Mesodermal cell (in vitro differentiated cells): ENCODE data around the gene AOPEP.
"Not testable (repeated sequence)": the region's sequence is repeated elsewhere in the genome, so short reads cannot be mapped to it uniquely, and the experiment has no call there.

ENCODE experiments used
- H3K27ac ChIP-seq: 2 replicates; pipeline ENCODE4 v1.7.0; 2013; ENCODE audit warnings: mild to moderate bottlenecking, low read depth, low read length, moderate library complexity; ENCODE audit not compliant: severe bottlenecking
- H3K36me3 ChIP-seq: 2 replicates; pipeline ENCODE4 v1.7.1; 2013; ENCODE audit warnings: mild to moderate bottlenecking, low read length, moderate library complexity; ENCODE audit not compliant: control insufficient read depth, insufficient read depth
- H3K4me1 ChIP-seq: one replicate; pipeline ENCODE4 v1.7.1; 2013; ENCODE audit warnings: mild to moderate bottlenecking, low read length; ENCODE audit not compliant: insufficient read depth, control insufficient read depth, poor library complexity, severe bottlenecking
- H3K4me3 ChIP-seq: 2 replicates; pipeline ENCODE4 v1.7.0; 2013; ENCODE audit warnings: low read length, control low read depth, mild to moderate bottlenecking; ENCODE audit not compliant: insufficient read depth, poor library complexity, severe bottlenecking; ENCODE audit errors: extremely low read depth
- H3K9me3 ChIP-seq: 2 replicates; pipeline ENCODE4 v1.7.1; 2013; ENCODE audit warnings: mild to moderate bottlenecking, low read length, moderate library complexity; ENCODE audit not compliant: control insufficient read depth
- WGBS, 2 experiments: methylation state at CpG; one replicate each; pipeline ENCODE4 v1.1.5; 2013; ENCODE audit warnings: missing lambda C conversion rate in 2 of 2; ENCODE audit not compliant: insufficient coverage in 2 of 2; 5-methylcytosine and 5-hydroxymethylcytosine counted together

AOPEP gene

GRCh38 chr9:94949370-94949769, 222.9 kb downstream of the AOPEP start:
- H3K4me3 ChIP-seq: no peak overlapping the region
- 28 to 50% methylated on average over 4 of the region's 5 CpGs for WGBS, 2 experiments
- H3K9me3 ChIP-seq: no peaks in the 10 kb centered on the region
- H3K36me3 ChIP-seq: no peaks in the 10 kb centered on the region
- H3K27ac ChIP-seq: no peak overlapping the region
- peaks cover 32% of the 10 kb centered on the region for H3K4me1 ChIP-seq

GRCh38 chr9:94950040-94950578, 223.6 kb downstream of the AOPEP start:
- H3K9me3 ChIP-seq: no peaks in the 10 kb centered on the region
- WGBS, 2 experiments: 82 to 85% methylated on average over 3 of the region's 4 CpGs
- H3K4me3 ChIP-seq: no peak overlapping the region
- no peaks in the 10 kb centered on the region for H3K36me3 ChIP-seq
- no peak overlapping the region for H3K27ac ChIP-seq
- H3K4me1 ChIP-seq: peaks cover 31% of the 10 kb centered on the region

DNA sequence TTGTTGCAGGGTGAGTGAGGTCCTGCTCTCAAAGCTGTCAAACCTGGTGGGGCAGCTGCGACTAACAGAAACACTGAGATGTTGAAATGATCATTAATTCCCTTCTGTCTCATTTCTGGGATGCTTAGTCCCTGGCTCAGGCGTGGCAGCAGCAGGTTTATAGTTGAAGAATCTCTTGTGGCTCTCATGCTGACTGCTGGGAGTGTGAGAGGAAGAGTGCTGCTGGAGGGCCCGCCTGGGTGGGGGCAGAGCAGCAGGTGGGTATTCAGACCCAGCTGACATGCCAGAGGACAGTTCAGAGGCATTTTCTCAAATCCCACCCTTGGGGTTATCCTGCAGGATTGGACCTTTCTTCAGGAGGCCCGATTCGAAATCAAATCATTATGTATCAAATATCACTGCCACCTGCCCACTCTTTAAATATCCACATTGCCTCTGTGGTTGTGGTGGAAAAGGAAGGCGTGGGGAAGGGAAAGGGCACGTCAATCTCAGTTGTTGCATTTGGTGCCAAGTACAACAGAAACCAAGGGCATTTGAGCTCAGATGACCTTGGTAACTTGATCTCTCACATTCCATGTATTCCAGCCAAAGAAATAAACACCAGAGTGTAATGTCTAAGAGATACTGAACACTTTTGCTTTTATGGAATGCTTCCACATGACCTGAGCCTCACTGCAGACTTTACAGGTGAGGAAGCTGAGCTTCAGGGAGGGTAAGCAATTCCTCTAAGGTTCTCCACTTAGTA, 224.3 kb downstream of the AOPEP start:
- H3K27ac ChIP-seq: no peak overlapping the region
- H3K36me3 ChIP-seq: peaks cover 3% of the 10 kb centered on the region
- peaks cover 27% of the 10 kb centered on the region for H3K4me1 ChIP-seq
- H3K9me3 ChIP-seq: no peaks in the 10 kb centered on the region
- H3K4me3 ChIP-seq: no peak overlapping the region
- 80 to 100% methylated on average over 1 to 2 of the region's 7 CpGs for WGBS, 2 experiments

- peaks cover 27% of the 10 kb centered on the region for H3K4me1 ChIP-seq
- no peak overlapping the region for H3K4me3 ChIP-seq
- H3K36me3 ChIP-seq: peaks cover 11% of the 10 kb centered on the region
- H3K9me3 ChIP-seq: no peaks in the 10 kb centered on the region
- WGBS, 2 experiments: 88 to 100% methylated on average over 2 to 3 of the region's 5 CpGs
- no peak overlapping the region for H3K27ac ChIP-seq
Observed at GRCh38 chr9:94951324-94952135, 225.0 kb downstream of the AOPEP start.

DNA sequence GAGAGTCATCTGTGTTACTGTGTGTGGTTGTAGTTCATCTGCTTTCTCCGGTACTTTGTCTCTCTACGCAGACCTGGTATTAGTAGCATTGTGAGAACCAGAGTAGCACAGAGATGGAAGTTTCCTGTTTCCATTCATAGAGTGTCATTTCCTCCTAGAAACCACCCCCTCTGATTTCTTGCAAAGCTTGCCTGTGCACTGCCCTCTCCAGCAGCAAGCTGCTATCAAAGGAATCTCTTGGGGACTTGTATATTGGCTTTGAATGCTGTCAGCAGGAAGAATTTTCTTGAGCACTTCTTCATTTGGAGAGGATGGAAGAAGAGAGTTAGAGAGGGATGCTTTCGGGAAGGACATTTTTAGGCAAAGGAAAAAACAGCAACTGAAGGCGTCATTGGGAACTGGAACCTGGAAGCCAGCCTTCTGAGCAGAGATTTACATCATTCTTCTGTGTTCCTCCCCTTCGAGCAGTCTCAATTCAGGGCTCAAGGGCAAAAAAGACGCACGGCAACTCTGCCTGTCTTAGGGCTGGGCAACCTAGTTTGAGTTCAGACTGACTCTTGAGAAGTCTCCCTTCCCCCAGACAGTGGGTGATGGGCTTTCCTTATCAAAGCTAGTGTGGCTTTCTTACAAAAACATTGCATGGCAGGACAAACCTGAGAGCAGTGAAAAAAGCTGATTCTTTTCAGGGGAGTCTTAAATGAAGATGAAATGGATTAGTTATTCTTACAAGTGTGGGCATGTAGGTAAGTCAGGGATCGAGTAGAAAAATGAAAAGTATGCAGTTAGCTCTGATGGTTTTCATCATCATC, 226.3 kb downstream of the AOPEP start:
- Histone ChIP-seq H3K4me1 (peaks cover 27% of the 10 kb centered on the region), H3K36me3 (peaks cover 14% of the 10 kb centered on the region), H3K27ac (peak overlapping the region; percentile 52), H3K9me3 (no peaks in the 10 kb centered on the region), H3K4me3 (no peak overlapping the region)
- 88 to 89% methylated on average over 6 to 7 of the region's 8 CpGs for WGBS, 2 experiments

DNA sequence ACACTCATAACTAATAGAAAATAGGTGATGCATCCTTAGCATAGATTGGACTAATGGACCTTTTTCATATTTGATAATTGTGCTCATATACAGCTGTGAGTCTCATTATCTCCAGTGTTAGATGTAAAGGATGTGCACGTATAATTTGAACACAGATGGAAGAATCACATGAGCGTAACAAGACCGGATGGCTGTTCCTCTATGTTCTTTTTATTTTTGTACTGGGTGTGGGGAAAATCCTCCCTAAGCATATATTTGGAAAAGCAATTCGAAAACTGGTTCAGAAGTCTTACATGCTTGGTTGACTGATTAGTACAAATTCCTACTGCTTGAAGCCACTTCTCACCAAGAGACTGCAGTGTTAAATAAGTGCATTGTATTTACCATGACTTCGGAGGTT, 230.2 kb downstream of the AOPEP start:
- Histone ChIP-seq H3K27ac (no peak overlapping the region), H3K36me3 (peaks cover 14% of the 10 kb centered on the region), H3K4me3 (no peak overlapping the region), H3K4me1 (peaks cover 19% of the 10 kb centered on the region), H3K9me3 (no peaks in the 10 kb centered on the region)
- 92 to 94% methylated on average over 2 to 5 of the region's 5 CpGs for WGBS, 2 experiments

DNA sequence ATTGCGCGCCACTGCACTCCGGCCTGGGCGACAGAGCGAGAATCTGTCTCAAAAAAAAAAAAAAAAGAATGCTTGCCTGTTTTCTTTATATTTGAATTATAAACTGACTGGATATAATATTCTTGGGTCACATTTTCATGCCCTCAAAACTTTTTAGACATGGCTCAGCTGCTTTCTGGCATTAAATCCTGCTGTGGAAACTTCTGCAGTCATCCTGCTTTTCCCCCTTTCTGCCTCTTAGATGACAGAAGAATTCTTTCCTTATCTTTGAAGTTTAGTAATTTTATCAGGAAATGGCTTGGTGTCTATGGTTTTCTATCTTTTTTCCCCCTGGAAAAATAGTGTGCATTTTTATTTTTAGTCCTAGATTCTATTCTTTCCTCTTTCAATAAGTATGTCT, 234.5 kb downstream of the AOPEP start:
- H3K4me3 ChIP-seq: no peak overlapping the region
- no peaks in the 10 kb centered on the region for H3K9me3 ChIP-seq
- no peaks in the 10 kb centered on the region for H3K4me1 ChIP-seq
- peaks cover 12% of the 10 kb centered on the region for H3K36me3 ChIP-seq
- no peak overlapping the region for H3K27ac ChIP-seq
- WGBS, 2 experiments: no CpG with 5 or more reads among the region's 5 CpGs

DNA sequence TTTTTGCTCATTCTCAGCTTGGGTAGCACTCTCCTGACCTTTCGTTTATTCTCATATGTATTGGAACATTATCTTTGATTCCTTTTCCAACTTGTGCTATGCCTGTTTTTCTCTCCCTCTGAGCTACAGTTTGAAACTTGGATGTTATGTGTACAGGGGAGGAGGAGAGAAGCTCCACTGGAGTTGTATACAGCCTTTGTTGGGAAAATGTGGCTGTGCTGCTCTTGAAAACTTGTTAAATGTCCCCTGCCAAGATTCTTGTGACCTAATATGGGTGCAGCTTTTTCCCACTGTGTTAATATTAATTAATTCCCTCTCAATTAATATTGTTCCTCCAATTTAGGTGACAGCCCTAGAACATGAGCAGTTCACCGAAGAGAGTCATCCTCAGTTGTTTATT, 235.4 kb downstream of the AOPEP start:
- H3K4me1 ChIP-seq: no peaks in the 10 kb centered on the region
- H3K9me3 ChIP-seq: no peaks in the 10 kb centered on the region
- H3K4me3 ChIP-seq: no peak overlapping the region
- 100% methylated on average over 1 of the region's 2 CpGs; no CpG with 5 or more reads in 1 of the 2 experiments for WGBS, 2 experiments
- peaks cover 4% of the 10 kb centered on the region for H3K36me3 ChIP-seq
- no peak overlapping the region for H3K27ac ChIP-seq

- WGBS, 2 experiments: 92 to 100% methylated on average over 2 of the region's 5 CpGs
- not testable (repeated sequence) for H3K36me3 ChIP-seq, H3K4me1 ChIP-seq, H3K9me3 ChIP-seq, H3K27ac ChIP-seq, H3K4me3 ChIP-seq
Observed at GRCh38 chr9:94965631-94966030, 239.1 kb downstream of the AOPEP start.

GRCh38 chr9:94966046-94966445, 239.5 kb downstream of the AOPEP start:
- H3K4me1 ChIP-seq, H3K4me3 ChIP-seq, H3K36me3 ChIP-seq, H3K27ac ChIP-seq, H3K9me3 ChIP-seq: not testable (repeated sequence)
- 80 to 92% methylated on average over 1 to 2 of the region's 3 CpGs for WGBS, 2 experiments
